HepG2 (cell line): ENCODE measurements around the gene INAFM2. TPM values are rescaled to one million over a fixed set of nuclear protein-coding genes. Genes with fewer than 3 reads are reported as not detected.

Experiments used
- DR1 ChIP-seq: sonication (generic); formaldehyde crosslinking; IDR thresholded peaks from 2 replicates; pipeline ENCODE4 v1.8.0; 2021; ENCODE audit warnings: mild to moderate bottlenecking, missing genetic modification reagents, inconsistent platforms
- FOXM1 ChIP-seq: sonication (generic); formaldehyde crosslinking; IDR thresholded peaks from 2 replicates; pipeline ENCODE4 v1.5.0; 2020; ENCODE audit warnings: missing genetic modification reagents
- MIER3 ChIP-seq: IDR thresholded peaks from 2 replicates; pipeline ENCODE4 v1.6.1; 2016; ENCODE audit warnings: missing compliant biosample characterization, borderline replicate concordance
- TGIF2 ChIP-seq: IDR thresholded peaks from 2 replicates; pipeline ENCODE4 v1.6.1; 2016; ENCODE audit warnings: control low read depth, missing compliant biosample characterization
- ZBTB43 ChIP-seq: sonication (generic); formaldehyde crosslinking; conservative IDR thresholded peaks from 2 replicates; pipeline ENCODE4 v1.4.0; 2020; ENCODE audit warnings: missing genetic modification reagents
- ZFP62 ChIP-seq: sonication (generic); formaldehyde crosslinking; IDR thresholded peaks from 2 replicates; pipeline ENCODE4 v1.4.0; 2020; ENCODE audit warnings: missing genetic modification reagents
- ZNF678 ChIP-seq: sonication (generic); formaldehyde crosslinking; IDR thresholded peaks from 2 replicates; pipeline ENCODE4 v1.4.0; 2020; ENCODE audit warnings: mild to moderate bottlenecking, missing genetic modification reagents
- polyA plus RNA-seq, 8 experiments: library from polyadenylated mRNA; depleted of rRNA in 3 of 8; stranded (reverse) in 7 of 8; unstranded in 1 of 8; fragments of >200 nt; fragmentation: Illumina TruSeq in 4 of 8; extraction: Trizol in 4 of 8; gene quantifications; 2 replicates each; pipeline versions ENCODE4 v1.2.1 to v1.2.3, GENCODE V29; 2011 to 2016; ENCODE audit warnings: low read depth in 4 of 8, missing spikeins in 1 of 8, mixed read lengths in 1 of 8; ENCODE audit not compliant: insufficient read depth in 1 of 8
- total RNA-seq, 5 experiments: library from RNA; depleted of rRNA; stranded (reverse); fragments of >200 nt; fragmentation: Illumina TruSeq; extraction: Trizol; gene quantifications; 2 replicates each; pipeline ENCODE4 v1.2.3, GENCODE V29; 2016; ENCODE audit warnings: low read depth in 1 of 5
- TF ChIP-seq, protein P1 (sequence below): sonication (generic); formaldehyde crosslinking; IDR thresholded peaks from 2 replicates; pipeline ENCODE4 v1.5.0; 2020; ENCODE audit warnings: mild to moderate bottlenecking, missing genetic modification reagents, borderline replicate concordance
- TF ChIP-seq, protein P2 (sequence below): sonication (generic); formaldehyde crosslinking; IDR thresholded peaks from 2 replicates; pipeline ENCODE4 v1.5.0; 2020; ENCODE audit warnings: missing genetic modification reagents
- TF ChIP-seq, protein P3 (sequence below): IDR thresholded peaks from 2 replicates; pipeline ENCODE4 v1.6.1; 2016; ENCODE audit warnings: missing biosample characterization, missing genetic modification reagents, low read depth
- TF ChIP-seq, protein P4 (sequence below): fragments of 450-650 bp; IDR thresholded peaks from 2 replicates; pipeline ENCODE4 v1.6.1; 2016
- TF ChIP-seq, protein P5 (sequence below): sonication (generic); formaldehyde crosslinking; IDR thresholded peaks from 2 replicates; pipeline ENCODE4 v1.8.1; 2023; ENCODE audit warnings: missing genetic modification reagents, mild to moderate bottlenecking, borderline replicate concordance

INAFM2 gene
- total and polyA plus RNA-seq, 2 of the 13 experiments (the other 11 are each of a cell fraction or from before 2014, with no cell fraction given) = 5.5 to 6.5 TPM

GRCh38 chr15:40367686-40368611 lies 44.5 kb downstream of the INAFM2 start (continued):
- TF ChIP-seq, protein P1, sequence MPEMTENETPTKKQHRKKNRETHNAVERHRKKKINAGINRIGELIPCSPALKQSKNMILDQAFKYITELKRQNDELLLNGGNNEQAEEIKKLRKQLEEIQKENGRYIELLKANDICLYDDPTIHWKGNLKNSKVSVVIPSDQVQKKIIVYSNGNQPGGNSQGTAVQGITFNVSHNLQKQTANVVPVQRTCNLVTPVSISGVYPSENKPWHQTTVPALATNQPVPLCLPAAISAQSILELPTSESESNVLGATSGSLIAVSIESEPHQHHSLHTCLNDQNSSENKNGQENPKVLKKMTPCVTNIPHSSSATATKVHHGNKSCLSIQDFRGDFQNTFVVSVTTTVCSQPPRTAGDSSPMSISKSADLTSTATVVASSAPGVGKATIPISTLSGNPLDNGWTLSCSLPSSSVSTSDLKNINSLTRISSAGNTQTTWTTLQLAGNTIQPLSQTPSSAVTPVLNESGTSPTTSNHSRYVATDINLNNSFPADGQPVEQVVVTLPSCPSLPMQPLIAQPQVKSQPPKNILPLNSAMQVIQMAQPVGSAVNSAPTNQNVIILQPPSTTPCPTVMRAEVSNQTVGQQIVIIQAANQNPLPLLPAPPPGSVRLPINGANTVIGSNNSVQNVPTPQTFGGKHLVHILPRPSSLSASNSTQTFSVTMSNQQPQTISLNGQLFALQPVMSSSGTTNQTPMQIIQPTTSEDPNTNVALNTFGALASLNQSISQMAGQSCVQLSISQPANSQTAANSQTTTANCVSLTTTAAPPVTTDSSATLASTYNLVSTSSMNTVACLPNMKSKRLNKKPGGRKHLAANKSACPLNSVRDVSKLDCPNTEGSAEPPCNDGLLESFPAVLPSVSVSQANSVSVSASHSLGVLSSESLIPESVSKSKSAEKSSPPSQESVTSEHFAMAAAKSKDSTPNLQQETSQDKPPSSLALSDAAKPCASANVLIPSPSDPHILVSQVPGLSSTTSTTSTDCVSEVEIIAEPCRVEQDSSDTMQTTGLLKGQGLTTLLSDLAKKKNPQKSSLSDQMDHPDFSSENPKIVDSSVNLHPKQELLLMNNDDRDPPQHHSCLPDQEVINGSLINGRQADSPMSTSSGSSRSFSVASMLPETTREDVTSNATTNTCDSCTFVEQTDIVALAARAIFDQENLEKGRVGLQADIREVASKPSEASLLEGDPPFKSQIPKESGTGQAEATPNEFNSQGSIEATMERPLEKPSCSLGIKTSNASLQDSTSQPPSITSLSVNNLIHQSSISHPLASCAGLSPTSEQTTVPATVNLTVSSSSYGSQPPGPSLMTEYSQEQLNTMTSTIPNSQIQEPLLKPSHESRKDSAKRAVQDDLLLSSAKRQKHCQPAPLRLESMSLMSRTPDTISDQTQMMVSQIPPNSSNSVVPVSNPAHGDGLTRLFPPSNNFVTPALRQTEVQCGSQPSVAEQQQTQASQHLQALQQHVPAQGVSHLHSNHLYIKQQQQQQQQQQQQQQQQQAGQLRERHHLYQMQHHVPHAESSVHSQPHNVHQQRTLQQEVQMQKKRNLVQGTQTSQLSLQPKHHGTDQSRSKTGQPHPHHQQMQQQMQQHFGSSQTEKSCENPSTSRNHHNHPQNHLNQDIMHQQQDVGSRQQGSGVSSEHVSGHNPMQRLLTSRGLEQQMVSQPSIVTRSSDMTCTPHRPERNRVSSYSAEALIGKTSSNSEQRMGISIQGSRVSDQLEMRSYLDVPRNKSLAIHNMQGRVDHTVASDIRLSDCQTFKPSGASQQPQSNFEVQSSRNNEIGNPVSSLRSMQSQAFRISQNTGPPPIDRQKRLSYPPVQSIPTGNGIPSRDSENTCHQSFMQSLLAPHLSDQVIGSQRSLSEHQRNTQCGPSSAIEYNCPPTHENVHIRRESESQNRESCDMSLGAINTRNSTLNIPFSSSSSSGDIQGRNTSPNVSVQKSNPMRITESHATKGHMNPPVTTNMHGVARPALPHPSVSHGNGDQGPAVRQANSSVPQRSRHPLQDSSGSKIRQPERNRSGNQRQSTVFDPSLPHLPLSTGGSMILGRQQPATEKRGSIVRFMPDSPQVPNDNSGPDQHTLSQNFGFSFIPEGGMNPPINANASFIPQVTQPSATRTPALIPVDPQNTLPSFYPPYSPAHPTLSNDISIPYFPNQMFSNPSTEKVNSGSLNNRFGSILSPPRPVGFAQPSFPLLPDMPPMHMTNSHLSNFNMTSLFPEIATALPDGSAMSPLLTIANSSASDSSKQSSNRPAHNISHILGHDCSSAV = no peak
- TF ChIP-seq ZFP62 (no peak), DR1 (peak; percentile 68), ZNF678 (CRISPR knock-in tag) (peak; percentile 78; the same call in 1 of the 2 replicates), FOXM1 (peak; percentile 90; the same call in 1 of the 2 replicates), MIER3 (CRISPR knock-in tag) (no peak), ZBTB43 (peak; percentile 95), TGIF2 (CRISPR knock-in tag) (peak; percentile 87)
- TF ChIP-seq, protein P2, sequence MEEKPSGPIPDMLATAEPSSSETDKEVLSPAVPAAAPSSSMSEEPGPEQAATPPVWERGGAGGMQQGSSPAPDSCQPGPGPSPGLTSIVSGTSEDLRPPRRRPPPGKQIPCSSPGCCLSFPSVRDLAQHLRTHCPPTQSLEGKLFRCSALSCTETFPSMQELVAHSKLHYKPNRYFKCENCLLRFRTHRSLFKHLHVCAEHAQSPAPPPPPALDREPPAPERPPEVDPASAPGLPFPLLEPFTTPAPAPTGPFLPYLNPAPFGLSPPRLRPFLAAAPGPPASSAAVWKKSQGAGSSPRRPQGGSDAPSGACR = no peak
- TF ChIP-seq, protein P3, sequence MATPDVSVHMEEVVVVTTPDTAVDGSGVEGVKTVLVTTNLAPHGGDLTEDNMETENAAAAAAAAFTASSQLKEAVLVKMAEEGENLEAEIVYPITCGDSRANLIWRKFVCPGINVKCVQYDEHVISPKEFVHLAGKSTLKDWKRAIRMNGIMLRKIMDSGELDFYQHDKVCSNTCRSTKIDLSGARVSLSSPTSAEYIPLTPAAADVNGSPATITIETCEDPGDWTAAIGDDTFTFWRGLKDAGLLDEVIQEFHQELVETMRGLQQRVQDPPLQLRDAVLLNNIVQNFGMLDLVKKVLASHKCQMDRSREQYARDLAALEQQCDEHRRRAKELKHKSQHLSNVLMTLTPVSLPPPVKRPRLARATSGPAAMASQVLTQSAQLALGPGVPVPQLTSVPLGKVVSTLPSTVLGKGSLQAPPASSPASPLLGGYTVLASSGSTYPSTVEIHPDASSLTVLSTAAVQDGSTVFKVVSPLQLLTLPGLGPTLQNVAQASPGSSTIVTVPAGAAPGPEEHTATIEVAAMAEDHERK (CRISPR knock-in tag) = no peak
- TF ChIP-seq, protein P4, sequence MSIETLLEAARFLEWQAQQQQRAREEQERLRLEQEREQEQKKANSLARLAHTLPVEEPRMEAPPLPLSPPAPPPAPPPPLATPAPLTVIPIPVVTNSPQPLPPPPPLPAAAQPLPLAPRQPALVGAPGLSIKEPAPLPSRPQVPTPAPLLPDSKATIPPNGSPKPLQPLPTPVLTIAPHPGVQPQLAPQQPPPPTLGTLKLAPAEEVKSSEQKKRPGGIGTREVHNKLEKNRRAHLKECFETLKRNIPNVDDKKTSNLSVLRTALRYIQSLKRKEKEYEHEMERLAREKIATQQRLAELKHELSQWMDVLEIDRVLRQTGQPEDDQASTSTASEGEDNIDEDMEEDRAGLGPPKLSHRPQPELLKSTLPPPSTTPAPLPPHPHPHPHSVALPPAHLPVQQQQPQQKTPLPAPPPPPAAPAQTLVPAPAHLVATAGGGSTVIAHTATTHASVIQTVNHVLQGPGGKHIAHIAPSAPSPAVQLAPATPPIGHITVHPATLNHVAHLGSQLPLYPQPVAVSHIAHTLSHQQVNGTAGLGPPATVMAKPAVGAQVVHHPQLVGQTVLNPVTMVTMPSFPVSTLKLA = no peak
- TF ChIP-seq, protein P5, sequence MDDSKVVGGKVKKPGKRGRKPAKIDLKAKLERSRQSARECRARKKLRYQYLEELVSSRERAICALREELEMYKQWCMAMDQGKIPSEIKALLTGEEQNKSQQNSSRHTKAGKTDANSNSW (CRISPR knock-in tag) = peak; percentile 88; the same call in 1 of the 2 replicates
